ENCODE data around the gene CRISP1. TPM values are rescaled to one million over a fixed set of nuclear protein-coding genes. Genes with fewer than 3 reads are reported as not detected.
"Not testable (repeated sequence)": the region's sequence is repeated elsewhere in the genome, so short reads cannot be mapped to it uniquely, and the experiment has no call there.

The CRISP1 gene
- polyA plus RNA-seq, 3 donors: 0.06 to 0.13 TPM; not detected in 1

DNA sequence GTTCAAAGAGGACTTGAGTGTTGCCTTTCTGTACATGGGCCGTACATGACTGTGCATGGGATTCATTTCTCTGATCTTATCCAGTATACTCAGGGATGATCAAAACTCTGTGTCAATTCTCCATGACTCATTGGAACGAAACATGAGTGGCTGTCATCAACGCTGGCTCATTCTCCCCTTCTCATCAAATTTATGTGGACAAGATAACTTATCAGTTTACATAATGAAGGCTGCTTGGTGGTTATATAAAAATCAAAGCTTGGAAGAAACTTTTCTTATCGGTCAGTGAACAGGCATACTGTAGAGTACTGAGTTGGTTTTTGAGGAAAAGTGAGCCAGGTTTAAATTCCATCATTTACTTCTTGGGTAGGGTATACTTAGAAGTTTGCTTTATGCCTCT lies 24.9 kb downstream of the CRISP1 start:
- DNase-seq: no peak

DNA sequence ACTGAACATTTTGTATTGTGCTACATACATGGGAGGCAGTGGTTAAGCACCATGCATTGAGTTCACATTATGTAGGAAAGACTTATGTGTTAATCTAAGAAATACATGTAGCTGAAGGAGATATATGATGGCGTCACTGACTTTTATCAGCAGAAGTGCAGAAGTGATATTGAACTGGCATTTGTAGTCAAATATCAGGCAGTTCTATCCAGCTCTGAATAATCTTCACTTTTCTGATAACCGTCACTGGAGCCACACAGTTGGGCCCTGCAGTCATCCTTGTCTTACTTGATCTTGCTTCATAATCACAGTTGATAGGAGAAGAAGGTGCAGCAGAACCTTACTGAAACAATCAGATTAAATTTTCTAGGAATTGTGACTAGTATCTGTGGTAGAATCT lies 26.4 kb downstream of the CRISP1 start:
- no peak for DNase-seq

DNA sequence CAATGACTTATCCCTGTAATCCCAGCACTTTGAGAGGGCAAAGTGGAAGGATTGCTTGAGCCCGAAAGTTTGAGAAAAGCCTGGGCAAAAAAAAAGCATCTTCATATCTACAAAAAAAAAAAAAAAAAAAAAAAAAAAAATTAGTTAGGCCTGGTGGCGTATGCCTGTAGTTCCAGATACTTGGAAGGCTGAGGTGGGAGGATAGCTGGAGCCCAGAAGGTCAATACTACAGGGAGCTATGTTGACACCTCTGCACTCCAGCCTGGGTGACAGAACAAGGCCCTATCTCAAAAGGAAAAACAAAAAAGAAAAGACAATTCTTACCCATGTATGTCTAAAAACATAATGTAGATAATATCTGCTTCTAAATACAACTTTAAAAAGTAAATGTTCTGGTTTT lies 27.2 kb downstream of the CRISP1 start:
- no peak for DNase-seq

DNA sequence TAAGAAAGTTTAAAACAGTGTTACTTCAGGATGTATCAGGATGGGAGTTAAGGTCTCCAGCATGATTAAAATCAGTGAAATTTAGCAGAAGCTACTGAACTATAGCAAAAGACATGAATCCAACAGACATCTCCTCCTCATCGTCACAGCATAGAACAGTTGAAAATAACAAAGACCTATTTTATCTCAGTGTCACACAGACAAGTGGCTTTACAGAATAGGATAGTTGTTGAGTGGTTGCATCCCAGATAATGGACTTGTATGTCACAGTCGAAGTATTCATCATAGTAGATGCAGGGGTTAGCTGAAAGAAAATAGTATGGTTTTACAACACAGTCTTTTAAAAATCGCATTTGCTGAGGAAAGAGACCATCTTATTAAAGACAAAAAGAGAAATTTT lies 31.2 kb downstream of the CRISP1 start:
- no peak for DNase-seq

- DNase-seq: no peak
These were observed 32.9 kb downstream of the CRISP1 start for GRCh38 chr6:49833386-49833785.

GRCh38 chr6:49826743-49827406 lies 39.5 kb downstream of the CRISP1 start:
- no peak for DNase-seq

GRCh38 chr6:49815166-49815565 lies 51.2 kb downstream of the CRISP1 start:
- no peak for DNase-seq

- DNase-seq: no peak
These were observed 53.1 kb downstream of the CRISP1 start for GRCh38 chr6:49813248-49813647.

- DNase-seq: no peak
These were observed 60.2 kb downstream of the CRISP1 start for GRCh38 chr6:49806145-49806544.

DNA sequence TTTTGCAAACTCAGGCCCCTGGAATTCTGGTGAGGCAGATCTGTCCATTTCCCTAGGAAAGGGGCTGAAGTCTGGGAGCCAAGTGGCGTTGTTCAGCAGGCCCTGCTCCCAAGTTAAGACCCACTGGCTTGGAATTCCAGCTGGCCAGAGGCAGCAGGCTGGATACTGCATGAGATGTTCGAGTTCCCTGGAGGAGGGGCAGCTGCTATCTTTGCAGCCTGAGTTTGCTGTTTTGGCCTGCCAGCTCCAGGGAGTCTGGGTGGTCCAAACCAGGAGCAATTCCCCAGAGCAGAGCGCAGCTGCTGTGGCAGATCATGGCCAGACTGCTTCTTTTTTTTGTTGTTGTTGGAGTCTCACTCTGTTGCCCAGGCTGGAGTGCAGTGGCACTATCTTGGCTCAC lies 61.1 kb downstream of the CRISP1 start:
- no peak for DNase-seq

GRCh38 chr6:49801525-49801924 lies 64.8 kb downstream of the CRISP1 start:
- DNase-seq: no peak

DNA sequence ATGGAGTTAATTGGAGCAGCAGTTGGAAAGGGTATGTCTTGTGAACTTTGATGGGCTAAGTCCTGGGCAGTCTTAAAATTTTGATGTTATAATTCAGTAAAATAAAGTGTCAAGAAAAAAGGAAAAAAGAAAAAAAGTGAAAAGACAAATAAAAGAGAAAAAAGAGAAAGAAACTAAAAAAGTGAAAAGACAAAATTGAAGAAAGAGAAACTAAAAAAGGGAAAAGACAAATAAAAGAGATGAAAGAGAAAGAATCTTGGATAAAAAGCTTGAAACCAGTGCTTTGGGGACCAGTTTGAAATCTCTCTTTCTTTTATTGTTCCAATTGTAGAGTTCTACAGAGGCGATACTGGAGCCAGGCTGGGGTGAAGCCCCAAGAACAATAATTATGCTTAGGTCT lies 67.2 kb downstream of the CRISP1 start:
- no peak for DNase-seq

DNA sequence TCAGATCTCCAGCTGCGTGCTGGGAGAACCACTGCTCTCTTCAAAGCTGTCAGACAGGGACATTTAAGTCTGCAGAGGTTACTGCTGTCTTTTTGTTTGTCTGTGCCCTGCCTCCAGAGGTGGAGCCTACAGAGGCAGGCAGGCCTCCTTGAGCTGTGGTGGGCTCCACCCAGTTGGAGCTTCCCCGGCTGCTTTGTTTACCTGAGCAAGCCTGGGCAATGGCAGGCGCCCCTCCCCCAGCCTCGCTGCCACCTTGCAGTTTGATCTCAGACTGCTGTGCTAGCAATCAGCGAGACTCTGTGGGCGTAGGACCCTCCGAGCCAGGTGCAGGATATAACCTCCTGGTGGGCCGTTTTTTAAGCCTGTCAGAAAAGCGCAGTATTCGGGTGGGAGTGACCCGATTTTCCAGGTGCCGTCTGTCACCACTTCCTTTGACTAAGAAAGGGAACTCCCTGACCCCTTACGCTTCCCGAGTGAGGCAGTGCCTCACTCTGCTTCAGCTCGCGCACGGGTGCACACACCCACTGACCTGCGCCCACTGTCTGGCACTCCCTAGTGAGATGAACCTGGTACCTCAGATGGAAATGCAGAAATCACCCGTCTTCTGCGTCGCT lies 69.4 kb downstream of the CRISP1 start:
- DNase-seq: not testable (repeated sequence)

DNA sequence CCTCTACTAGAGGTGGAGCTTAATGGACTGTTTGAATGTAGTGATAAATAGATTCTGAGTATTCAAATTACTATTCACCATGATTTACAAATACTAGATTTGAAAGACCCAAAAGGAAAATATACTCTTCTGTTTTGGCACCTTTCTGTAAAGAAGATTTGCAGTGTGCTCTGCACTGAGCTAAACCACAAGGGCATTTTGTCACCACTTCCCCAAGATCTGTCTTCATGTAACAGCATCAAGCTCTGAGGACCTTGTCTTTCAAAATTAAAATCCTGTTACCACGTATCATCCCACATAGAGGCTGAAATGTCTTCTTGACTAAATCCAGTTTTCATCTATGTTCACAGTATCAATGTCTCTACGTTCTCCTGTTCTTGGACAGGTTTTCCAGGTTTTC lies 76.0 kb downstream of the CRISP1 start:
- no peak for DNase-seq

DNA sequence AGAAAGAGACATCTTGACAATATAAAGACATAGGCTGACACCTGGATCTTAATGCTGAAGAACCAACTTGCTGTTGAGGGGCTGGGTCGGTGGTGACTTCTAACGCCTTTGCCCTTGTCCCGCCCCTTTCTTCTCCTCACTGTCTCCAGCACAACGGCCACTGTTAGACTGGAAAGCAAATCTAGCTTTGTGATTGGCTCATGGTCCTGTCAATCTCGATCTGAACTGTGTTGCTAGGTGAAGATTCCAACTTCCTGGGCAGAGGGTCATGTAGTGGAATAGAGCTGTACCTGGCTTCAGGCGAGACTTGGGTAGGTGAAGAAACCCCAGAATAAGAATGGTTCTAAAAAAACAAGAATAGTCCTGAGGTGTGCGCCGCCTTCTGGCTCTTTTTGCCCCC lies 79.2 kb downstream of the CRISP1 start, which contains the start of gene PGK2:
PGK2 (minus strand) TSS at position 110 of the 400 bp plus-strand sequence; CDS start at position 12, 98 bp downstream.
- DNase-seq: no peak

- no peak for DNase-seq
These were observed 82.1 kb downstream of the CRISP1 start for GRCh38 chr6:49784272-49784671.

Other genes starting within 250 kb of the CRISP1 start
- gene RHAG, start 229.7 kb downstream of the CRISP1 start, polyA plus RNA-seq (ENCODE audit: insufficient read length in 3 of 3): 1 to 10 TPM in 1 of 3 donors, under 1 TPM in 2; 0.71 to 1.6 (median 0.88) TPM
- gene CRISP2, start 153.0 kb downstream of the CRISP1 start, polyA plus RNA-seq (ENCODE audit: insufficient read length in 3 of 3): under 1 TPM in 2 of 3 donors, not detected in 1; 0.09 to 0.12 TPM
- under 1 TPM; 0.25 to 0.48 (median 0.26) TPM for gene CRISP3, start 122.1 kb downstream of the CRISP1 start, polyA plus RNA-seq (ENCODE audit: insufficient read length in 3 of 3)
- under 1 TPM in 1 of 3 donors, not detected in 2; 0.07 TPM for gene PGK2, start 79.2 kb downstream of the CRISP1 start, polyA plus RNA-seq (ENCODE audit: insufficient read length in 3 of 3)
- gene DEFB114, start 97.6 kb upstream of the CRISP1 start, polyA plus RNA-seq (ENCODE audit: insufficient read length in 3 of 3): not detected
- not detected for gene DEFB113, start 103.1 kb upstream of the CRISP1 start, polyA plus RNA-seq (ENCODE audit: insufficient read length in 3 of 3)
- gene DEFB110, start 155.5 kb upstream of the CRISP1 start, polyA plus RNA-seq (ENCODE audit: insufficient read length in 3 of 3): not detected
- not detected for gene DEFB112, start 183.4 kb upstream of the CRISP1 start, polyA plus RNA-seq (ENCODE audit: insufficient read length in 3 of 3)